ENCODE data around the gene ERCC2. TPM values are rescaled to one million over a fixed set of nuclear protein-coding genes. Genes with fewer than 3 reads are reported as not detected.

ERCC2 gene
- total RNA-seq, 1 donor from 2014 or later = 14.3 TPM

GRCh38 chr19:45306518-45307027, 63.8 kb downstream of the ERCC2 start:
- no peak for FAIRE-seq
- no peak for DNase-seq (ENCODE audit: low spot score in 2 of 2)

DNA sequence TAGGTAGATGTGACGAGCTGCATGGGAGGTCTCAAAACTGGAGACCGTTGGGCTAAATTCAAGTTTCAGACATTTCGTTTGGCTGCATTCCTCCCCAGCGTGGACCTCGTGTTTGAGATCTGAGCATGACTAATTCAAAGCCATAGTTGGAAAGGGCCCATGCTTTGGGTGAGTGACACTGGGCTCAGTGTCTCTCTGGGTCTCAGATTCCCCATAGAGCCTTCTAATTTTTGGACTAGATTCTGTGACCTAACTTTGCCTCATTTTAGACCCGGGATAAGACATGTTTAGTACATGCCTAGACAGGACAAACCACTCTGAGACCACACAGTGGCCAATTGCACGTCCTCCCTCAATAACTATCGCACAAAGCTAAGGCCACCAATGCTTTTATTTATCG, 64.3 kb downstream of the ERCC2 start:
- FAIRE-seq = no peak
- DNase-seq (ENCODE audit: low spot score in 2 of 2) = no peak

DNA sequence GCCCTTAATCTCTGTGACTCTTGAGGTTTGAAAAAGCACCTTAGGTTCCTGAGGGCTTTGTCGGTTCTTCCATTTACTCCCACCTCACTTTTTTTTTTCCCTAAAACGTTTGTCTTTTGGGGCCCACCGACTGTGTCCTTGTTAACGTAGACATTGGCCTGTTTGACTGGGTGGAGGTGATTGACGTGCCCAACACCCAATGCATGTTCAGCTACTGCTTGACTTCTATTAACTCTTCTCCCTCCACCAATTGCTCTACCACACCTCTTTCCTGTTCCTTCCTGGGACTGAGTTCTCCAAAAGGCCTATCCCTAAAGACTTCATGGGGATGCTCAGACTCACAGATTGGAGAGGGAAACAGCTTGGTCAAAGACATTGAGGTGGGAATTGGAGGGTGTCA, 65.0 kb downstream of the ERCC2 start:
- DNase-seq (ENCODE audit: low spot score in 2 of 2) (no peak), FAIRE-seq (no peak)

DNA sequence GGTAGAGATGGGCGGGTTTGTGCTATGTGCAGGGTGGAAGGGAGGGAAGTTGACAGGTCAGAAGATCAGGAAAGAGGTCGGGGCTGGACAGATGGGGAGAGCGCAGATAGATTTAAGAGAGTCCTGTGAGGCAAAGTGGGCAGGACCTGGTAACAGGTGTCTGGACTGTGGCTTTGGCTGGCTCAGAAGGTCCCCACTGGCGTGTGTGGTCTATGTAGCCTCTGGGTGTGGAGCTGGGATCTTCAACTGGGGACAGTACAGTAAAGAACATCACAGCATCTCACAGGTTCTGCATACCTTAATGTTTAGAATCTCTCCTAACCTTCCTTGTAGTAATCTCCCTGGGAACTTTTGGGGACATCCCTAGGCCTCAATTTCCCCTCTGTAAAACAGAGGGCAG, 65.4 kb downstream of the ERCC2 start:
- no peak for FAIRE-seq
- DNase-seq (ENCODE audit: low spot score in 2 of 2) = no peak

DNA sequence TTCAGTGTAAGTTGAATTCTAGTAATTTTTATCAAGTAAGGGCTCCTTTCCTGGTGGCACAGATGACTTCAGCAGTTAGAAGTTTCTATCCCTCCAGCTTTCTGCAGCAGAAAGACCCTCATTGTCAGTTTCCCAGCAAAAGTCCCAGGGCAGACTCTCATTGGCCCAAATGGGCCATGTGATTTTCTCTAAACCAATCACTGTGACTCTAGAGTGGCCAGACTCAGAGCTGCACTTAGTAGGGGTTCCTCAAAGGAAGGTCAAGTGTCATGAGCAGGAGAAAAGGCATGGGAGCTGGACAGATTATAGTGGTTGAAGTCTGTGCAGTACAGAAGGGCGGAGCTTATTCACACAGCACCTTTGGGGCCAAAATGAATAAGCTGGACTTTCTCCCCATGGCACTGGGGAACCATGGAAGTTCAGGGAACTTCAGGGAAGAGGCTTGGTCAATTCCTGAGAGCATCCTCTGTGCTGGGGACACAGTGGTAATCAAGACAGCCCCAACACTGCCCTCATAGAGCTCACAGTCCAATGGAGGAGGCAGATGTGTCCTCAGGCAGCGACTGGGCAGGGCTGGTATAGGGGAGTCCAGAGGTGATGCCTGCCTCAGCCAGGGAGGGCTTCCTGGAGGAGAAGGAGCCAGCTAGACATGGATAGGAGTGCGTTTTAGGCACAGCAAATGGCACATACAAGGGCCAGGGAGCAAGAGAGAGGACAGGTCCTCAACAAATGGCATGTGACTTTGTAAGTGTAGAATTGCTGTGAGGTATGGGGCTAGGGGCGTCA, 66.0 kb downstream of the ERCC2 start:
- FAIRE-seq (no peak), DNase-seq (ENCODE audit: low spot score in 2 of 2) (no peak)

DNA sequence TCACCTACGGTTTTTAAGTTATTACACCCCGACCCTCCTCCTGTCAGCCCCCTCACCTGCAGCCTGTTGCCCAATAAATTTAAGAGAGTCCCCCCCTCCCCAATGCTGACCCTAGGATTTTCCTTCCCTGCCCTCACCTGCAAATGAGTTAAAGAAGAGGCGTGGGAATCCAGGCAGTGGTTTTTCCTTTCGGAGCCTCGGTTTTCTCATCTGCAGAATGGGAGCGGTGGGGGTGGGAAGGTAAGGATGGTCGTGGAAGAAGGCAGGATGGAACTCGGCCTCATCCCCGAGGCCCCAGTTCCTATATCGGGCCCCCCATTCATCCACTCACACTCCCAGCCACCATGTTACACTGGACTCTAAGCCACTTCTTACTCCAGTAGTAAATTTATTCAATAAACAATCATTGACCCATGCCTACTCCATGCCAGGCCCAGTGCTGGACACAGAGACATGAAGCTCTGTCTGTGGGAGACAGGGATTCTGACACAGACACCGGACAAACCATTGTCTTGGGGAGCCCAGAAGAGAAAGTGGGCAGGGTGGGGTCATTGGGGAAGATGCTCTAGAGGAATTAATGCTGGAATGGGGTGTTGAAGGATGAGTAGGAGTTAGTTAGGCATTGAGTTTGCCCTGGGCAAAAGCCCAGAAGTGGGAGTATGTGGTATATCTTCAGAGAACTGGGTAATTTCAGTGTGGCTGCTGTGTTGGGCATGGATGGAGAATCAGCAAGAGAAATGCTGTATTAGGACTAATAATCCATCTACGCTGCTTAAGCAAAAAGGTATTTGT, 66.9 kb downstream of the ERCC2 start:
- no peak for DNase-seq (ENCODE audit: low spot score in 2 of 2)
- no peak for FAIRE-seq

DNA sequence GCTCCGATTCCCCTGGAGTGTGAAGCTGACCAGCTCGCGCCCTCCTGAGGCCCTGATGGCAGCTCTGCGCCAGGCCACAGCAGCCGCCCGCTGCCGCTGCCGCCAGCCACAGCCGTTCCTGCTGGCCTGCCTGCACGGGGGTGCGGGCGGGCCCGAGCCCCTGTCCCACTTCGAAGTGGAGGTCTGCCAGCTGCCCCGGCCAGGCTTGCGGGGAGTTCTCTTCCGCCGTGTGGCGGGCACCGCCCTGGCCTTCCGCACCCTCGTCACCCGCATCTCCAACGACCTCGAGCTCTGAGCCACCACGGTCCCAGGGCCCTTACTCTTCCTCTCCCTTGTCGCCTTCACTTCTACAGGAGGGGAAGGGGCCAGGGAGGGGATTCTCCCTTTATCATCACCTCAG, 68.0 kb downstream of the ERCC2 start:
- DNase-seq (ENCODE audit: low spot score in 2 of 2) (no peak), FAIRE-seq (no peak)

Other genes starting within 250 kb of the ERCC2 start
- 1.2 TPM for gene NKPD1, start 209.6 kb downstream of the ERCC2 start, total RNA-seq
- 2.9 TPM for gene TRAPPC6A, start 192.3 kb downstream of the ERCC2 start, total RNA-seq
- gene BLOC1S3, start 191.8 kb downstream of the ERCC2 start, total RNA-seq = 3.3 TPM
- not detected for gene EXOC3L2, start 125.2 kb downstream of the ERCC2 start, total RNA-seq
- gene MARK4, start 119.3 kb downstream of the ERCC2 start, total RNA-seq = 32.6 TPM
- not detected for gene CKM, start 47.7 kb downstream of the ERCC2 start, total RNA-seq
- 0.41 TPM for gene KLC3, start 29.8 kb downstream of the ERCC2 start, total RNA-seq
- under 0.01 TPM for gene PPP1R13L, start 34.5 kb upstream of the ERCC2 start, total RNA-seq
- 3.7 TPM for gene POLR1G, start 36.1 kb upstream of the ERCC2 start, total RNA-seq
- 55.0 TPM for gene ERCC1, start 53.3 kb upstream of the ERCC2 start, total RNA-seq
- 2.0 TPM for gene FOSB, start 97.4 kb upstream of the ERCC2 start, total RNA-seq
- gene RTN2, start 126.5 kb upstream of the ERCC2 start, total RNA-seq = 54.2 TPM
- 0.82 TPM for gene PPM1N, start 127.9 kb upstream of the ERCC2 start, total RNA-seq
- gene VASP, start 136.9 kb upstream of the ERCC2 start, total RNA-seq = 9.0 TPM
- gene OPA3, start 214.2 kb upstream of the ERCC2 start, total RNA-seq = 1.6 TPM
- under 0.01 TPM for gene GPR4, start 231.6 kb upstream of the ERCC2 start, total RNA-seq